ENCODE data around the gene B9D1.

The B9D1 gene

GRCh38 chr17:19317359-19318095 is 45.0 kb downstream of the B9D1 start:
- no peak for DNase-seq

GRCh38 chr17:19316761-19317358 is 45.7 kb downstream of the B9D1 start:
- no peak for DNase-seq

DNA sequence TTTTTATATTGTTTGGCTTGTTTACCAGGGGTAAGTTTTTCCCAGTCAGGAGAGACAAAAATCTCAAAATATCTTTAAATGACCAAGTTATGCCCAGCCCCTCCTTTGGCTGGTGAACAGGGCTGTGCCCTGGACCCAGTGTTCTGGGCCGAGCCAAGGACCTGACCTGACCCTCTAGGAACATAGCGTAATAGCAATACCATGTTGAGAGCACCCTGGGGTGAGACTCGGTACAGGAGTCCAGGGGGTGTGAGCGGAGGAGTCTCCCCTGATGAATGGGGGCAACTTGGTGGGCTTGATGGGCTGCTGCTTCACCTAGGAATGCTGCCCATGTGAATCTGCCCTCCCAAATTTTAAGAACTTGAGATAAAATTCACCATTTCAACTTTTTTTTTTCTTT is 47.4 kb downstream of the B9D1 start:
- DNase-seq = no peak

DNA sequence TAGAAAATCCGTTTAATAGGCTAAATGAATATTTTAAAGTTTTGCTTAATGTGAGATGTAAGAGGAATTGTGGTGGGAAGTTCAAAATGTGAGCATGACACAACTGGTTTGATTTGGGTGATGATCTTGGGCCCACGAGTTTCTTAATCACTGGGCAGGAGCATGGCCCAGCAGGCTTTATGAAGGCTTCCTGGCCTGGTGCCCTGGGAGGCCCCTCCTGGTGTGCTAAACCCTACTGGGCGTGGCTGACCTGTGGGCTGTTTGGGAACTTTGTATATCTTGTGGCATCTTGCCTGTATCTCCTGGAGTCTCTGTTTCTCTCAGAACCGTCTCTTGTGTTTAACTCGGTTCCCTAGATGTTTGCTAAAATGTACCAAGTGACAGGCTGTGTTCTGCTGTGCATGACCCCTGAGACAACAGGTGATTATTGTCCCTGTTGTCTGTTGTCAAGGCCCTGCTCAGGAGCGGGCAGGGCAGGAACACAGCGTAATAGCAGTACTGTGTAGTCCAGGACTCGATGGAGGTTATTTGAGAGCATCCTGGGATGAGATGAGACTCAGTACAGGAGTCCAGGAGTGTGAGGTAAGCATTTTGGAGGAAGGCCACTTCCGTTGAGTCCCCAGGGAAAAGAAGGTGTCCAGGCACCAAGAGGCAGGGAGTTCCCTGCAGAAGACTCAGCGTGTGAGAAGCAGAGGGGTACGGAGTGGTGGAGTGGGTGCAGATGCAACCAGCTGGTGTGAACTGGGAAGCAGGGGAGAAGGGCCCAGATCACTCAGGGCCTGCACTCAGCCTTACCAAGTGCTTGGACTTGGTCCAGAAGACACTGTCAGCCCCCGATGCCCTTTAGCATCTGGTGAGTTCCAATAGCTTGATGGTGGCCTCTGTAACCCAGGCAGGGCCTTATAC is 48.5 kb downstream of the B9D1 start:
- no peak for DNase-seq

DNA sequence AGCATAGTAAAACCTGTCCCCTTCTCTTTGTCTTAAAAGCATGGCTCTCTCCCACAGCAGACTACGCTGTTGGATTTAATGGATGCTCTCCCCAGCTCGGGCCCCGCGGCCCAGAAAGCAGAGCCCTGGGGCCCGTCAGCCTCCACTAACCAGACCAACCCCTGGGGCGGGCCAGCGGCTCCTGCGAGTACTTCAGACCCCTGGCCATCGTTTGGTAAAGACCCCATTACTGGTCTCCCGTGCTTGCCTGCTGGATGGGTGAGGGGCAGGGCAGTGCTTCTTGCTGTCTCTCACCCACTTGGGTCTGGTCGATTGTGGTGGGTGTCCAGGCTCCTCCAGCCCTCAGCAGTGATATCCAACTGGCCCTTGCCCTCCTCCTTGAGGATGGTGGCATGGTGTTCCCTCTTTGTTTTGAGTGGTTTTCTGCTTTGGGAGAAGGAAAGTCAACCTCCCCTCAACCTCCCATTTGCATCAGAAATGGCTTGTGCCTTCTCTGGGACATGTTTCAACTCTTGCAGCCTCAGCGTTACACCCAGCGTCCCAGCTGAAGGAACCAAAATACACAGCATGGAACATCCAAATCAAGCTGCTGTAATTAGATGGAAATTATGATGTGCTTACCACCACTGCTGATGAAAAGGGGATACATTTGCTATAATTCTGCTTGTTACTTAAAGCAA is 49.3 kb downstream of the B9D1 start:
- DNase-seq = no peak

DNA sequence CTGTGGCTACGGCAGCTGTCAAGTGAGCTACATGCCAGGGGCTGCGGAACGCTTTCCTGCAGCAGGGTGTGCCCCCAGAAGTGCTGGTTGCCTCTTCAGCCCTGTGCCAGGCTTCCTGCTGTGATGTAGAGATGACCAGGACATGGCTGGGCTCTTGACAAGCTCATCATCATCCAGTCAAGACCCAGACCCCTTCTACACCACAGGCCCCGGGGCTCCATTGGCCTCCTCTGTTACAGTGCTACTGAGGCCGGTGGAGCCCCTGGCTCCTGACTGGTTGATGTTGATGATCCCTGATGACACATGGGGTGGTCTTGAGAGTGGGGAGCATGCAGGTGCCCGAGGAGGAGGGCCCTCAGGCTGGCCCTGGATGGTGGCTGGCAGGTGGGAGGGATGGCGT is 50.1 kb downstream of the B9D1 start:
- DNase-seq = no peak

- DNase-seq = no peak
Observed at GRCh38 chr17:19311421-19312215, 50.9 kb downstream of the B9D1 start.

DNA sequence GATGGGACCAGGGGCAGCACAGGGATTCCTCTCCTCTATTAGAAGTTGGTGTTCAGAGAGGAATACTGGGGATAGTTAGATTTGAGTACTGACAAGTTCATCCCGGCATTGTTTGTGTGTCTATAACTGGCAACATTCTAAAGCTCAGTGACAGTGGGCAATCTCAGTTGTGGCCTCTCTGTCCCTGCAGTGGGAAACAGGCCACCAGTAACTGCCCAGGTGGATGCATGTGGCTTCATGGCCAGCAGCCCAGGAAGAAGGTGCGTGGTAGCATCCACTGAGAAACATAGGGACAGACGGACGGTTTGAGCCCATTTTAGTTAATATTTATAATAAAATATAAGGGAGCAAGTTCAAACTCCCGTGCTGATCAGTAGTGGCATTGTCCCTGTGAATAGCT is 51.5 kb downstream of the B9D1 start:
- no peak for DNase-seq

GRCh38 chr17:19310151-19310550 is 52.4 kb downstream of the B9D1 start:
- no peak for DNase-seq

DNA sequence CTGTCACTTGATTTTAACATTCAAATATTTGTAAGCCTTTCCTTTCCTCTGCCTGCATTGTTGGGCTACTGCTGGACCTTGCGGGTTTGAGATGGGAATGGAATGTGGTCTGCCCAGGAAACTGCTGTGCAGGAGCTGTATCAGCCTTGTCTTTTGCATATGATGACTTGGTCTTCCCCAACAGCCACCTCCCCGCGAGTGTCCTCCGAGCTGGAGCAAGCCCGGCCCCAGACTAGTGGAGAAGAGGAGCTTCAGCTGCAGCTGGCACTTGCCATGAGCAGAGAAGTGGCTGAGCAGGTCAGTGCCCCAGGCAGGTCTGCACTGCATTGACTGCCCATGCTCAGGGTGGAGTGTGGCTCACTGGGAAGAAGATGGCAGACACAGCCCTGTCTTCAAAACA is 52.8 kb downstream of the B9D1 start:
- no peak for DNase-seq

DNA sequence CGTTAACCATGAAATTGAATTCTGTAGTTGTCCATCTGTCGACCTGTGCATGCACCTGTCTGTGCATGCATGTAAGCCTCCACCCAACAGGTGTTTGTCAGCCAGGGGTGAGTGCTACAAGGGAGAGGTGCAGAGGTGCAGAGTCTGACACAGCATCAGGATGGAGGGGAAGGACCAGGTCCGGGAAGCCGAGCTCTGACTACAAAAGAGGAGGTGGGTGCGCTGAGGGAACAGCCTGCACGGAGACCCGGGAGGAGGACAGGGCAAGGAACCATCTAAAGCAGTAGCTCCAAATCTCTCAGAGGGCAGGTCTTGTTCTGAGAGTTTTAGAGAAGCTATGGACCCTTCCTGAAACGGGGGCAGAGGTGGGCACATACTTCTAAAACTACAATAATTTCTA is 54.1 kb downstream of the B9D1 start:
- no peak for DNase-seq

- no peak for DNase-seq
Observed at GRCh38 chr17:19307521-19307920, 55.0 kb downstream of the B9D1 start.

DNA sequence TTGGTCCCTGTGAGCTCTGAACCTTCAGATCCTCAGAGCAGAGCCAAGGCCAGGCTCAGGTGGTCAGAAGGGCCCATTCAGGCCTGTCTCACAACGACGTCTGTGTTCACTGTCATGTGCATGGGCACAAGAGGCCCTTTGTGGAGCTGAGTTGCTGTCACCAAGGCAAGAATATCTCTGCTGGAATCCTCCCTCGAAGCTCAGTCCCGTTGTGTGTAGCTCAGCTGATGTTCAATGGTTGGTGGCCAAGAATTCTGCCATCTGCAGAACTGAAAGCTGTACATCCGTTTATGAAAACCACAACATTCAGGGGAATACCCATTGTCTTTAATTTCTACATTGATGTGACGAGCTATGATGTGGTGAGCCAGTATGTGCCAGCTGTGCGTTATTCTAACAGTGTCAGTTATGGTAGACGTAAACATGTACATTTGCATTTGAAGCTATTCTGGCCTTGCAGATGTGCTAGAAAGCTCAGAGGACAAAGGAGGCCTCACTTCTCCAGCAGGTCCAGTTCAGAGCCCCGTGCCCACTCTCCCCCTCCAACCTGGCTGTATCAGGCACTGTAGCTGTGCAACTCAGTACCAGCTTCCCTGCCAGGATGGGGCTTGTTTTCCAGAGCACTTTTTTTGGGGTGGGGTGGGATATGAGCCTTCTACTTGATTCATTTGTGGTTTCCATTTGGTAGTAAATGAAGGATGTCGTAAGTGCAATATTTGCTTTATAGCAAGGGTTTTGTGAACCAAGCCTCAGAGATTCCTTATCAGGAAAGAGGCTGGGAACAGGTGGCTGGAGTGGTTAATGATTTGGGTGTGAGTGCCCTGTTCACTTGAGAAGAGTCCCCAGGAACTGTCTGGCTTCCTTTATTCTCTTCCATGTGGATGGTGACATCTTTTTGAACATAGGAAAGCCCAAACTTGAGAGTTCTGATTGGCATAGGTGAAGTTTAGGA is 56.1 kb downstream of the B9D1 start:
- DNase-seq = no peak

DNA sequence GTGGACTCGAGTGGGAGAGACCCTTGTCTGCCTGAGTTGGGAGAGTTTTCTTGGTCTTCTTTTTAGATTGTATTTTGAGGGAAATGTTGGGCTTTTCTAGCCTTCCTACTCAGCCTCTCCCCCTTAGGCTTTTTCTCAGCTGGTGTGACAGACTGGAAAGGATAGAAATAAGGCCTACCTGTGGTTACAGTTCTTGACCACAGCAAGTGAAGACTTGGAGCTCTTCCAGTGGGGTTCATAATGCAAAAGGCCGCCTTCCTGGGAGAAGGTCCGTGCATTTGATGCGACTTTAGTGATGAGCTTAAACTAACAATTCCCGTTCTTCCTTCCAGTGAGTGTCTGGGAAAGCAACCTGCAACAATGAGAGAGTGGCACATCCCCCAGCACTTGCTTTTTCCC is 56.8 kb downstream of the B9D1 start:
- DNase-seq = no peak

DNA sequence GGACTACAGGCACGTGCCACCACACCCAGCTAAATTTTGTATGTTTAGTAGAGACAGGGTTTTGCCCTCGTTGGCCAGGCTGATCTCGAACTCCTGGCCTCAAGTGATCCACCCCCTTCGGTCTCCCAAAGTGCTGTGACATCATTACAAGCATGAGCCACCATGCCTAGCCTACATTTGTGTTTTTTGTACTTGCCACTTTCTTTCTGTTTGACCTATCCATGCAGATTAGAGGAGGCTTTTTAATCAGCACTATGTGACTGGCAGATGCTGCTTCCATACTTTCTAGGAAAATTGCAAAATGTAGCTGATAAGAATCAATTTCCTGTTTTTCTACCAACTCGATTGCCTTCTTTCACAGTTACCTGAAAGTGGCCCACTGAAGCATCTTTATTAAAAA is 57.3 kb downstream of the B9D1 start:
- DNase-seq = no peak

GRCh38 chr17:19304751-19305150 is 57.8 kb downstream of the B9D1 start:
- DNase-seq = no peak

GRCh38 chr17:19304209-19304608 is 58.3 kb downstream of the B9D1 start:
- no peak for DNase-seq

DNA sequence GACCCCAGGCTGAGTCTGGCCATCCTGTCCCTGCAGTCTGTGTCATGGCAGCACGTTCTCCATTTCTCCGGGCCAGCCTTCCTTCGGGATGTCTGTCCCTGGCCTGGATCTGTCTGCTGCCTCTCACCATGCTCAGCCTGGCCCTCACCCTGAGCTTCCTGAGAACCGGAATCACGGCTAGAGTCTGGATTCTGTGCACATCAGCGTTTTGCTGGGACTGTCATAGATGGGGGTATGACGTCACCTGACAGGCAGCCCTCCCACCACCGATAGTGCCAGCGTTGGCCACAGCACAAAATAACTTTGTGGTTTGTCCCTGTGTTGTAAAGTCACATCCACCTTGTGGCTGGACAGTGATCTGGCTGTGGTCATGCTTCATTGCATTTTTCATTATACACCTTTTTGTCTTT is 59.2 kb downstream of the B9D1 start:
- no peak for DNase-seq

DNA sequence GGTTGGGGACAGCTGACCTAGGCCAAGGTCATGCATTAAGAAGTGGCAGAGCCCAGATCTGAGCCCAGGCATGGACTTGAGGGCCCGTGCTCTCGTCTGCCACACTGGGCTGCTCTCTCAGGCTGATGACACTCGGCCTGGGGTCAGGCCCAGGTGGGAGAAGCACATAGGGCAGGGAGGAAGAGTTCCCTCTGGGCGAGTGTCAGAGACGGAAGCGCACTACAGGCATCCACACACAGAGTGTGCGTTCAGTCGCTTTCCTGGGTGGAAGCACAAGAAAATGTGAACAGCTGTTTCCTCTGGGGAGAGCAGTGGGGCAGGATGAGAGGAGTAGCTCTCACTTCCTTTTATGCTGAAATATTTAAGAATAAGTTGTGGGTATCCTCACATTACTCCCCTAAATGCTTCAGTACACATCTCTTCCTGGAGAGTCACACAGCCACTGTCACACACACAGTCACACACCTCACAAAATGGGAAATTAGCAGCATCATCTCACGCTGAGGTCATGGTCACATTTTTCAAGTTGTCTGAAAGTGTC is 59.7 kb downstream of the B9D1 start:
- no peak for DNase-seq

- DNase-seq = no peak
Observed at GRCh38 chr17:19301973-19302372, 60.5 kb downstream of the B9D1 start.

Measured in NCI-H226 (cell line).